Ascending aorta (tissue), 2 donors: ENCODE results near the gene HRAS. TPM values are rescaled to one million over a fixed set of nuclear protein-coding genes. Genes with fewer than 3 reads are reported as not detected.

ENCODE experiments used
- DNase-seq, 2 donors: peaks; one replicate each; pipeline ENCODE4 v3.0.0-alpha.2; 2019; ENCODE audit warnings: low spot score in 2 of 2
- H3K27ac ChIP-seq, 2 donors: fragments of 200-600 bp; sonication (generic); one replicate each; pipeline ENCODE4 v1.5.1; 2016 to 2017; ENCODE audit warnings: mild to moderate bottlenecking in 1 of 2
- H3K27me3 ChIP-seq: fragments of 200-600 bp; sonication (generic); one replicate; pipeline ENCODE4 v1.5.1; 2017
- H3K36me3 ChIP-seq, 2 donors: fragments of 200-600 bp; sonication (generic); one replicate each; pipeline ENCODE4 v1.5.1; 2016
- H3K4me1 ChIP-seq, 2 donors: fragments of 200-600 bp; sonication (generic); one replicate each; pipeline ENCODE4 v1.5.1; 2016 to 2017; ENCODE audit warnings: mild to moderate bottlenecking in 1 of 2
- H3K4me3 ChIP-seq, 2 donors: fragments of 200-600 bp; sonication (generic); one replicate each; pipeline ENCODE4 v1.5.1; 2016 to 2017; ENCODE audit warnings: mild to moderate bottlenecking in 1 of 2
- H3K9me3 ChIP-seq, 2 donors: fragments of 200-600 bp; sonication (generic); one replicate each; pipeline ENCODE4 v1.5.1; 2016
- intact Hi-C: fragments of 100-400 bp; cut with DNase I; formaldehyde crosslinking; loops from one replicate; pipeline ENCODE4 v1.15.1; 2023
- total RNA-seq: library from RNA; depleted of rRNA; stranded (reverse); fragments of >200 nt; gene quantifications from one replicate; pipeline ENCODE4 v1.1.0, GENCODE V29; 2016
- TF ChIP-seq, protein P1 (sequence below), 3 experiments: fragments of 200-600 bp in 2 of 3; fragments of 450-650 bp in 1 of 3; sonication (generic) in 2 of 3; IDR thresholded peaks; one replicate each; pipeline ENCODE4 v1.5.1; 2016 to 2019; ENCODE audit warnings: antibody characterized with exemption in 3 of 3, mild to moderate bottlenecking in 1 of 3, moderate library complexity in 1 of 3

Gene HRAS
- total RNA-seq, 1 donor from 2014 or later, result 21.6 TPM

DNA sequence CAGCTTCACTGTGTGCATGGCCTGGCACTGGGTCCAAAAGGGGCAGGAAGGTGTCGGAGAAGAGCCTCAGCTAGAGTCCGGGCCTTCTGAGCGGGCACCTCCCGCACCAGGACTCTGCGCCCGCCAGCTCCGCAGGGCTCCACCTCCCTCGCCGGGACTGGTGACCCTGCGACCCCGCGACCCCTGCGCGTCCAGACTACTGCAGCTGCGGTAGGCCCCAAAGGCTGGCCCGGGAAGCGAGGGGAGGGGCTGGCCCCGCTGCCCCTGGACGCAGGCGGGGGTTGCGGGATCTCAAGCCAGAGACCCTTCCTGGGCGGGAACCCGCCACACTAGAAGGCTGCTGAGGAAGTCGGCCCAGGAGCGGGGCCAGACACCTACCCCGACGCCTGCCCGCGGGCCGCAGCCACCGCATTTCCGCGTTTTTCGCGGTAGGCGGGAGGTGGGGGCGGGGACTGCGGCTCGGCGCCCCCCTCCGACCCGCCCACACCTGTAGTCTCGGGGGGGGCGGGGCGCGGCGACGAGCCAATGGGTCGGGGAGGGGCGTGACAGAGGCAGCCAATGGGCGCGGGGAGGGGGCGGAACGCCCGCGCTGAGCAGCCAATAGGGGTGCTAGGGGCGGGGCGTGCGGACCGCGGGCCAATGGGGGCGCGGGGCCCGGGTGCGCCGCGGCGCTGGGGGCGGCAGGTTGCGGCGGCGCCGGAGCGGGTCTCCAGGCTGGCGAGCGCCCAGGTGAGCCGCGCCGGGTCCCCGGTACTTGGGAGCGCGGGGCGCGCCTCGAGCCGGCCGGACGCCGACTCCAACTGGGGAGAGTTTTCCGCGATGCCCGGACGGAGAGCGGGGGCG, 25.1 kb upstream of the HRAS start, which contains the start of the genes LMNTD2 and RASSF7:
LMNTD2 (minus strand) TSS at position 434 of the 843 bp plus-strand sequence; CDS start at position 412, 22 bp downstream.
RASSF7 (plus strand) TSS at position 666 of the 843 bp plus-strand sequence. CDS start 799 bp downstream, outside the sequence.
- H3K27ac ChIP-seq, result no peak within 1 kb of the TSS
- peaks cover 11 to 12% of the 10 kb centered on the region in 2 donors for H3K4me1 ChIP-seq
- intact Hi-C loops, result loop anchor here (1.0 kb wide), 3 partner anchors 8 to 25 kb away; partner anchors contain the start of gene HRAS
- no peaks in the 10 kb centered on the region for H3K9me3 ChIP-seq
- DNase-seq, result peak; percentile 68 to 94
- peak within 1 kb of the TSS; percentile 63 to 86 for H3K4me3 ChIP-seq
- H3K36me3 ChIP-seq, result no peaks in the 10 kb centered on the region
- TF ChIP-seq, protein P1, sequence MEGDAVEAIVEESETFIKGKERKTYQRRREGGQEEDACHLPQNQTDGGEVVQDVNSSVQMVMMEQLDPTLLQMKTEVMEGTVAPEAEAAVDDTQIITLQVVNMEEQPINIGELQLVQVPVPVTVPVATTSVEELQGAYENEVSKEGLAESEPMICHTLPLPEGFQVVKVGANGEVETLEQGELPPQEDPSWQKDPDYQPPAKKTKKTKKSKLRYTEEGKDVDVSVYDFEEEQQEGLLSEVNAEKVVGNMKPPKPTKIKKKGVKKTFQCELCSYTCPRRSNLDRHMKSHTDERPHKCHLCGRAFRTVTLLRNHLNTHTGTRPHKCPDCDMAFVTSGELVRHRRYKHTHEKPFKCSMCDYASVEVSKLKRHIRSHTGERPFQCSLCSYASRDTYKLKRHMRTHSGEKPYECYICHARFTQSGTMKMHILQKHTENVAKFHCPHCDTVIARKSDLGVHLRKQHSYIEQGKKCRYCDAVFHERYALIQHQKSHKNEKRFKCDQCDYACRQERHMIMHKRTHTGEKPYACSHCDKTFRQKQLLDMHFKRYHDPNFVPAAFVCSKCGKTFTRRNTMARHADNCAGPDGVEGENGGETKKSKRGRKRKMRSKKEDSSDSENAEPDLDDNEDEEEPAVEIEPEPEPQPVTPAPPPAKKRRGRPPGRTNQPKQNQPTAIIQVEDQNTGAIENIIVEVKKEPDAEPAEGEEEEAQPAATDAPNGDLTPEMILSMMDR (IDR thresholded peaks at IDR 0.05), result no peak
- peaks cover 10% of the 10 kb centered on the region for H3K27me3 ChIP-seq

DNA sequence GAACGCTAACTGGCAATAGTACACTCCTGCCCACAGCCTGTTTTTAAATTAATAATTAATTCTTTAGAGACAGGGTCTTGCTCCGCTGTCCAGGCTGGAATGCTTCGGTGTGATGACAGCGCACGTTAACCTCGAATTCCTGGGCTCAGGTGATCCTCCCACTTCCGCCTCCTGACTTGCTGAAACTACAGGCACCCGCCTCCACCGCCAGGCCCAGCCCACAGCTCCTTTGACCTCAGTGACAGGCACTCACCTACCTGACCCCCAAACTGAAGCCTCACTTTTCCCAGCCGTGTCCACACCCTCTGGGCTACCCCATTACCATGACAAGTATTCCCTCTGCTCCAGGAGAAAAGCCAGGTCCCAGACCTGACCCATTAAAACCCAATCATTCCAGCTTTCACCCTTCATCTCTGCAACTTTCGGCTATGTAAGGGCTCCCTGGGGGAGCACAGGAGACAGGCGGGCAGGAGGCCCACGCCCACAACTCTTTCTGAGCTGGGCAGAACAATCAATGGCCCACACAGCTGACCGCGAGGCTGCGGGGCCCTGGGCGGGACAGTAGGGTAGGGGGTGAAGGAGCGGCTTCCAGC, 24.4 kb upstream of the HRAS start:
- no peaks in the 10 kb centered on the region for H3K36me3 ChIP-seq
- TF ChIP-seq, protein P1 (IDR thresholded peaks at IDR 0.05), result no peak
- H3K27ac ChIP-seq, result no peak overlapping the region
- H3K9me3 ChIP-seq, result no peaks in the 10 kb centered on the region
- peaks cover 16 to 17% of the 10 kb centered on the region in 2 donors for H3K4me1 ChIP-seq
- peaks cover 15% of the 10 kb centered on the region for H3K27me3 ChIP-seq
- H3K4me3 ChIP-seq, result peak overlapping the region; percentile 63 to 86
- intact Hi-C loops, result loop anchor here (1.0 to 5.0 kb wide), 3 partner anchors 8 to 67 kb away; partner anchors contain the start of genes HRAS and SCT
- DNase-seq, result no peak

DNA sequence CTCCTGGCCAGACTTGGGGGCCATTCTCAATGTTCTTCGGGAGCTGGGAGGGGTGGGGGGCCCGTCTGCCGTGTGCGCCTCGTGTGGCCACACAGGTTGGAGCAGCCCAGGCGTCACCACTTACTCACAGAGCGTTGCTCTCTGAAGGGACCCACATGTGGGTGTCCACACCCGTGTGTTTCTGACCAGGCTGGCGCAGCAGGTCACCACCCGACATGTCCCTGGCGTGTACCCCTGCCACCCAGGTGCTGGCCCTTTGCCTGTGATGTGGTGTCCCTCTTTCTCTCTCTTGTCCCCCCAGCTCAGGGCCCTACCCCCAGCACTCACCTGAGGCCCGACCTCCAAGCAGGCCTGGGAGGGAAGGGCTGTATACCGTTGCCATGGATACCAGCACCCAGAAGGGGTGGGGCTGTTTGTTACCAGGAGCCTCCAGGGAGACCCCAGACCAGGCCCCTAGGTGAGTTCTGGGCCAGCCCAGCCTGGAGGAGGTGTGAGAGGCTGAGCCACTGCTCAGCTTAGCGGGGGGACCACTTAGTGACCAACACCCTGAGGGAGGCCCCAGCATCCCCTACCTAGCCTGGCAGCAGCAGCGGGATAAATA, 23.7 kb upstream of the HRAS start:
- H3K36me3 ChIP-seq, result no peaks in the 10 kb centered on the region
- peaks cover 20% of the 10 kb centered on the region for H3K27me3 ChIP-seq
- no peak overlapping the region for H3K27ac ChIP-seq
- no peak for DNase-seq
- intact Hi-C loops, result loop anchor here (5.0 kb wide), 1 partner anchor 68 kb away; the partner anchor contains the start of gene SCT
- H3K4me1 ChIP-seq, result peaks cover 16 to 21% of the 10 kb centered on the region in 2 donors
- H3K9me3 ChIP-seq, result no peaks in the 10 kb centered on the region
- TF ChIP-seq, protein P1 (IDR thresholded peaks at IDR 0.05), result no peak
- H3K4me3 ChIP-seq, result no peak overlapping the region

DNA sequence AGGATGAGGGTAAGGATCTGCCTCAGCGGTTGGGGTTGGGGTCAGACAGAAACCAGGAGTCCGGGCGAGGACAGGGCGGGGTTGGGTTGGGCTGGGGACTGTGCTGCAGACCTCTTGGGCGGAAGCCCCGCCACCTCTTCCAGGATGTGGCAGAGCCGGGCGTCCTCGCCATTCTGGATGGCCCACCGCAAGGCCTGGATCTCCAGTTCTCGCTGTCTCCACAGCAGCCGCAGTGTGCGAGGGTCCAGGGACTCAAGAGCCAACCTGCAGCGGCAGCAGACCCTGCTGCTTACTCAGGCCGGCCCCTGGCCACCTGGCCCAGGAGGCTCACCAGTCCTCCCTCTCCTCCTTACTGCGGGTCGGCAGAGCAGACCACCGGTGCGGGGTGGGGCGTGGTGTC, 23.1 kb upstream of the HRAS start:
- Histone ChIP-seq H3K4me3 (no peak overlapping the region), H3K27ac (no peak overlapping the region), H3K9me3 (no peaks in the 10 kb centered on the region), H3K36me3 (no peaks in the 10 kb centered on the region), H3K4me1 (peaks cover 16 to 21% of the 10 kb centered on the region in 2 donors), H3K27me3 (peaks cover 25% of the 10 kb centered on the region)
- DNase-seq, result no peak
- TF ChIP-seq, protein P1 (IDR thresholded peaks at IDR 0.05), result no peak
- intact Hi-C loops, result loop anchor here (5.0 kb wide), 1 partner anchor 69 kb away; the partner anchor contains the start of gene SCT

DNA sequence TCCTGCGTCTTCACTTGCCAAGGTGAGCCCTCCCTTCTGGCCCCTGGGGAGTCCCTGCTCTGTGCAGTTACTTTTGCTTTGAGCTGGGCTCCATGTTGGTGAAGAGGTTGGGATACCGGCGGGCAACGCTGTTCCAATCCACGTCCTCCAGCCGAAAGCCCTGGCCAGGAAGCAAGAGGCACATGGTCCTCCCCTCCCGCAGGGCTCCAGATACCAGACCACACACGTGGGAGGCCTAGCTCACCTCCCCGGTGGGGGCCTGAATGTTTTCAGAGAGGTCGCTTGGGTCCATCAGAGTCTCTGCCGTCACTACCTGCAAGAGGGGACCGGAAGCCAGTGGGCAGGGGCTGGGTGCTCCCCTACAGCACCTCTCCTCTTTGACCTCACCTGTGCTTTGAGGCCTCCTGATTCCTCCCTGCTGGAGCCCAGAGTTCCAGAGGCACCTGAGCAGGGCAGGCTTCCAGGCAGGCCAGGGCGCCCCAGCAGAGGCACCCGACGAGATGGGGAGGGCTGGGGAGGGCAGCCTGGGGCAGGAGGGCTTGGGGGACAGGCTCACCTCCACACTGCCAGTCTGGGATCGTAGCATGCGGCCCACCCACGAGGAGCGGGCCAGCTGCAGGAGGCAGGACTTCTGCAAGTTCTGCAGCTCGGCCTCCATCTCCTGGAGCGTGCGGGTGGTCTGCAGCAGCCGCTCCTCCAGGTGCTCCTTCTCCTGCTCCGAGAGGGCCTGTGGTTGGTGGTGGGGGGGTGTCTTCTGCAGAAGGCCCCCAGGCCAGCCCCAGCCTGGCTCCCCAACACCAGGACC, 22.2 kb upstream of the HRAS start:
- TF ChIP-seq, protein P1 (IDR thresholded peaks at IDR 0.05), result no peak
- Histone ChIP-seq H3K27ac (no peak overlapping the region), H3K9me3 (no peaks in the 10 kb centered on the region)

More for the DNA sequence above, 22.2 kb upstream of the HRAS start:
- Histone ChIP-seq H3K4me1 (peaks cover 16 to 21% of the 10 kb centered on the region in 2 donors), H3K36me3 (no peaks in the 10 kb centered on the region), H3K4me3 (no peak overlapping the region), H3K27me3 (peaks cover 25% of the 10 kb centered on the region)
- DNase-seq, result no peak
- intact Hi-C loops, result loop anchor here (5.0 kb wide), 1 partner anchor 70 kb away; the partner anchor contains the start of gene SCT
